ENCODE measurements around the gene TRAPPC10. TPM values are rescaled to one million over a fixed set of nuclear protein-coding genes. Genes with fewer than 3 reads are reported as not detected.

The TRAPPC10 gene
- total RNA-seq, 2 experiments from 2014 or later = 98.1 to 101 TPM

GRCh38 chr21:43969115-43969444 lies 43.0 kb upstream of the TRAPPC10 start:
- no peak for TF ChIP-seq CTCF (IDR thresholded peaks at IDR 0.05)
- peaks cover 66% of the 10 kb centered on the region for H3K36me3 ChIP-seq (ENCODE audit: insufficient read depth, low read length)
- no peaks in the 10 kb centered on the region for H3K9me3 ChIP-seq (ENCODE audit: control insufficient read depth in 1 of 2, insufficient read depth in 1 of 2, low read length in 2 of 2)

GRCh38 chr21:43970551-43970950 lies 41.6 kb upstream of the TRAPPC10 start:
- Mint-ChIP-seq H3K27ac (no peak overlapping the region), H3K36me3 (ENCODE audit: low read depth) (peaks cover 53% of the 10 kb centered on the region), H3K27me3 (no peaks in the 10 kb centered on the region), H3K4me1 (ENCODE audit: low read depth) (peaks cover 8% of the 10 kb centered on the region), H3K4me3 (no peak overlapping the region), H3K9me3 (no peaks in the 10 kb centered on the region)
- peaks cover 5% of the 10 kb centered on the region for H3K4me1 ChIP-seq (ENCODE audit: insufficient read depth, low read length)
- ChIA-PET POLR2A (no interaction called here), CTCF (no interaction called here)
- no peak overlapping the region for H3K4me3 ChIP-seq (ENCODE audit: low read length)
- ATAC-seq (ENCODE audit: poor library complexity) (no peak), DNase-seq (no peak)
- no peak overlapping the region for H3K27ac ChIP-seq (ENCODE audit: low read depth in 1 of 2, low read length in 2 of 2)
- no peak for TF ChIP-seq CTCF (IDR thresholded peaks at IDR 0.05)
- intact Hi-C loops (cut with DNase I, micrococcal nuclease) = no loop called here
- no peaks in the 10 kb centered on the region for H3K27me3 ChIP-seq (ENCODE audit: control insufficient read depth in 1 of 2, insufficient read depth in 2 of 2, low read length in 2 of 2)
- no peaks in the 10 kb centered on the region for H3K9me3 ChIP-seq (ENCODE audit: control insufficient read depth in 1 of 2, insufficient read depth in 1 of 2, low read length in 2 of 2)
- H3K36me3 ChIP-seq (ENCODE audit: insufficient read depth, low read length) = peaks cover 66% of the 10 kb centered on the region

More at GRCh38 chr21:43969115-43969444, 43.0 kb upstream of the TRAPPC10 start:
- Mint-ChIP-seq H3K4me3 (no peak overlapping the region), H3K27ac (no peak overlapping the region), H3K4me1 (ENCODE audit: low read depth) (no peaks in the 10 kb centered on the region), H3K9me3 (no peaks in the 10 kb centered on the region), H3K36me3 (ENCODE audit: low read depth) (peaks cover 61% of the 10 kb centered on the region), H3K27me3 (no peaks in the 10 kb centered on the region)
- POLR2A ChIA-PET = no interaction called here
- Histone ChIP-seq H3K27me3 (ENCODE audit: control insufficient read depth in 1 of 2, insufficient read depth in 2 of 2, low read length in 2 of 2) (no peaks in the 10 kb centered on the region), H3K27ac (ENCODE audit: low read depth in 1 of 2, low read length in 2 of 2) (no peak overlapping the region), H3K4me1 (ENCODE audit: insufficient read depth, low read length) (no peaks in the 10 kb centered on the region), H3K4me3 (ENCODE audit: low read length) (no peak overlapping the region)
- CTCF ChIA-PET = no interaction called here
- ATAC-seq (ENCODE audit: poor library complexity) (no peak), DNase-seq (no peak)
- intact Hi-C loops (cut with DNase I, micrococcal nuclease) = loop anchor here in 1 of 2 experiments (10.0 kb wide), 1 partner anchor 244 kb away; no protein-coding TSS in a partner anchor

- POLR2A ChIA-PET = no interaction called here
- Mint-ChIP-seq H3K4me3 (no peak overlapping the region), H3K9me3 (no peaks in the 10 kb centered on the region), H3K4me1 (ENCODE audit: low read depth) (peaks cover 10% of the 10 kb centered on the region), H3K27ac (no peak overlapping the region), H3K36me3 (ENCODE audit: low read depth) (peaks cover 52% of the 10 kb centered on the region), H3K27me3 (no peaks in the 10 kb centered on the region)
- no peak for TF ChIP-seq CTCF (IDR thresholded peaks at IDR 0.05)
- peaks cover 5% of the 10 kb centered on the region for H3K4me1 ChIP-seq (ENCODE audit: insufficient read depth, low read length)
- H3K4me3 ChIP-seq (ENCODE audit: low read length) = no peak overlapping the region
- H3K36me3 ChIP-seq (ENCODE audit: insufficient read depth, low read length) = peaks cover 64% of the 10 kb centered on the region
- no peak for ATAC-seq (ENCODE audit: poor library complexity)
- H3K9me3 ChIP-seq (ENCODE audit: control insufficient read depth in 1 of 2, insufficient read depth in 1 of 2, low read length in 2 of 2) = no peaks in the 10 kb centered on the region
- CTCF ChIA-PET = no interaction called here
- no peaks in the 10 kb centered on the region for H3K27me3 ChIP-seq (ENCODE audit: control insufficient read depth in 1 of 2, insufficient read depth in 2 of 2, low read length in 2 of 2)
- intact Hi-C loops (cut with DNase I, micrococcal nuclease) = no loop called here
- DNase-seq = no peak
- no peak overlapping the region for H3K27ac ChIP-seq (ENCODE audit: low read depth in 1 of 2, low read length in 2 of 2)
These were observed 40.7 kb upstream of the TRAPPC10 start for GRCh38 chr21:43971201-43971991.
